Testis (tissue), 3 donors: ENCODE data around the gene C6orf132. TPM values are rescaled to one million over a fixed set of nuclear protein-coding genes. Genes with fewer than 3 reads are reported as not detected.

ENCODE experiments used
- DNase-seq: peaks from one replicate; pipeline ENCODE4 v3.0.0-alpha.2; 2019
- H3K27ac ChIP-seq, 2 donors: fragments of 200-600 bp; sonication (generic); one replicate each; pipeline ENCODE4 v1.5.1; 2019
- H3K27me3 ChIP-seq: fragments of 200-600 bp; sonication (generic); one replicate; pipeline ENCODE4 v1.5.1; 2019
- H3K36me3 ChIP-seq: fragments of 200-600 bp; sonication (generic); one replicate; pipeline ENCODE4 v1.5.1; 2017; ENCODE audit warnings: low read depth; ENCODE audit errors: missing control alignments
- H3K4me1 ChIP-seq: fragments of 200-600 bp; sonication (generic); one replicate; pipeline ENCODE4 v1.5.1; 2019
- H3K4me3 ChIP-seq, 2 donors: fragments of 200-600 bp; sonication (generic); one replicate each; pipeline ENCODE4 v1.5.1; 2017 to 2019
- H3K9me3 ChIP-seq: fragments of 200-600 bp; sonication (generic); one replicate; pipeline ENCODE4 v1.5.1; 2017
- CTCF ChIP-seq, 3 experiments: fragments of 450-650 bp in 2 of 3; fragments of 200-600 bp in 1 of 3; sonication (generic) in 1 of 3; IDR thresholded peaks; one replicate each; pipeline ENCODE4 v1.5.1; 2016 to 2019; ENCODE audit warnings: antibody characterized with exemption in 3 of 3, mild to moderate bottlenecking in 2 of 3, moderate library complexity in 1 of 3
- POLR2A ChIP-seq: fragments of 450-650 bp; IDR thresholded peaks from one replicate; pipeline ENCODE4 v1.6.1; 2017; ENCODE audit warnings: antibody characterized with exemption, mild to moderate bottlenecking, moderate library complexity
- WGBS, 2 donors: methylation state at CpG; one replicate each; pipeline ENCODE4 v1.1.5; 2018; 5-methylcytosine and 5-hydroxymethylcytosine counted together
- intact Hi-C: fragments of 100-400 bp; cut with DNase I; formaldehyde crosslinking; loops from one replicate; pipeline ENCODE4 v1.15.1; 2023; ENCODE audit warnings: low total_unique reads
- polyA plus RNA-seq: library from polyadenylated mRNA; stranded (reverse); fragments of 350-450 nt; fragmentation: Illumina TruSeq; extraction: RNeasy Lipid Tissue Mini Kit (QIAGEN cat#74804); gene quantifications from one replicate; pipeline ENCODE4 v1.2.3, GENCODE V29; 2014; ENCODE audit warnings: low read depth, low replicate concordance; ENCODE audit not compliant: insufficient read depth
- total RNA-seq, 2 donors: library from RNA; depleted of rRNA; stranded (reverse); fragments of >200 nt; gene quantifications; one replicate each; pipeline ENCODE4 v1.2.3, GENCODE V29; 2016

C6orf132 gene
- total and polyA plus RNA-seq, 3 donors from 2014 or later, result 1.1 to 2.0 (median 1.3) TPM

DNA sequence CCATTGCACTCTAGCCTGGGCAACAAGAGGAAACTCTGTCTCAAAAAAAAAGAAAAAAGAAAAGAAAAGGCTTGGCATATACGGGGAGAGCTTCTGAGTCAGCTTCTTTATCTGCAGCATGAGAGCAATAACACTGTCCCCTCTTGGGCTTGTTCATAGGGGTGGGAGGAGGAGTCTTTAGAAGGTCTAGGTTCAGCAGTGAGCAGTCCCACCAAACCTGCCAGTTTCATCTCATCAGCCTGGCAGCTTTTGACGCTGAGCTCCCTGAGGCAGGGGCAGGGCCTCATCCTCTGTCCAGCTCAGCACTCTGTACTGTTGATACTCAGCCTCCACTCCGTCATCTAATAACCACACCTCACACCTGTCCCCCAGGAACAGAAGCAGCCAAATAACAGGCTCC lies 5.6 kb upstream of the C6orf132 start:
- H3K36me3 ChIP-seq, result no peaks in the 10 kb centered on the region
- no peak for TF ChIP-seq CTCF (IDR thresholded peaks at IDR 0.05)
- H3K4me1 ChIP-seq, result no peaks in the 10 kb centered on the region
- no peaks in the 10 kb centered on the region for H3K9me3 ChIP-seq
- WGBS, 2 donors, result 65 to 71% methylated on average over 3 of the region's 3 CpGs
- H3K4me3 ChIP-seq, result no peak overlapping the region
- H3K27ac ChIP-seq, result no peak overlapping the region
- DNase-seq, result no peak
- intact Hi-C loops, result no loop called here
- H3K27me3 ChIP-seq, result no peaks in the 10 kb centered on the region

- Histone ChIP-seq H3K4me3 (no peak overlapping the region), H3K9me3 (no peaks in the 10 kb centered on the region), H3K27me3 (no peaks in the 10 kb centered on the region), H3K4me1 (peaks cover 6% of the 10 kb centered on the region), H3K36me3 (no peaks in the 10 kb centered on the region), H3K27ac (no peak overlapping the region)
- TF ChIP-seq CTCF (IDR thresholded peaks at IDR 0.05) (no peak), POLR2A (no peak)
- intact Hi-C loops, result no loop called here
- 86 to 87% methylated on average over 10 of the region's 10 CpGs for WGBS, 2 donors
- DNase-seq, result no peak
These were observed 4.7 kb upstream of the C6orf132 start for GRCh38 chr6:42147138-42147562.

GRCh38 chr6:42141603-42142117 lies 760 bp downstream of the C6orf132 start:
- intact Hi-C loops, result no loop called here
- Histone ChIP-seq H3K27me3 (no peaks in the 10 kb centered on the region), H3K4me3 (peak overlapping the region; percentile 31 to 56), H3K36me3 (no peaks in the 10 kb centered on the region), H3K9me3 (no peaks in the 10 kb centered on the region), H3K4me1 (peaks cover 9% of the 10 kb centered on the region), H3K27ac (no peak overlapping the region)
- no peak for DNase-seq
- 48 to 62% methylated on average over 7 to 13 of the region's 13 CpGs for WGBS, 2 donors
- no peak for TF ChIP-seq POLR2A
- TF ChIP-seq CTCF (IDR thresholded peaks at IDR 0.05), result no peak

- Histone ChIP-seq H3K4me3 (no peak overlapping the region), H3K4me1 (peaks cover 9% of the 10 kb centered on the region), H3K27me3 (no peaks in the 10 kb centered on the region), H3K27ac (no peak overlapping the region), H3K36me3 (no peaks in the 10 kb centered on the region), H3K9me3 (no peaks in the 10 kb centered on the region)
- DNase-seq, result no peak
- TF ChIP-seq CTCF (IDR thresholded peaks at IDR 0.05) (no peak), POLR2A (no peak)
- WGBS, 2 donors, result 74 to 87% methylated on average over 6 to 9 of the region's 9 CpGs
- intact Hi-C loops, result no loop called here
These were observed 1.4 kb downstream of the C6orf132 start for GRCh38 chr6:42140756-42141602.
